ENCODE data around the gene JPH2.

JPH2 gene

GRCh38 chr20:44186674-44187053, 324 bp downstream of the JPH2 start:
- DNase-seq: no peak

- no peak for DNase-seq
Measured at GRCh38 chr20:44186201-44186600, 787 bp downstream of the JPH2 start.

GRCh38 chr20:44185574-44185973, 1.4 kb downstream of the JPH2 start:
- DNase-seq: no peak

GRCh38 chr20:44183282-44183681, 3.7 kb downstream of the JPH2 start:
- DNase-seq: no peak

- DNase-seq: no peak
Measured at GRCh38 chr20:44182863-44183262, 4.1 kb downstream of the JPH2 start.

GRCh38 chr20:44182135-44182765, 4.7 kb downstream of the JPH2 start:
- DNase-seq: no peak

- DNase-seq: no peak
Measured at GRCh38 chr20:44181611-44182010, 5.4 kb downstream of the JPH2 start.

- no peak for DNase-seq
Measured at GRCh38 chr20:44180814-44181213, 6.2 kb downstream of the JPH2 start.

GRCh38 chr20:44176833-44177534, 10.0 kb downstream of the JPH2 start:
- no peak for DNase-seq

- DNase-seq: no peak
Measured at GRCh38 chr20:44174996-44175765, 11.8 kb downstream of the JPH2 start.

- no peak for DNase-seq
Measured at GRCh38 chr20:44173846-44174245, 13.1 kb downstream of the JPH2 start.

GRCh38 chr20:44173116-44173515, 13.9 kb downstream of the JPH2 start:
- DNase-seq: no peak

GRCh38 chr20:44172572-44172950, 14.4 kb downstream of the JPH2 start:
- no peak for DNase-seq

- DNase-seq: no peak
Measured at GRCh38 chr20:44171775-44172571, 15.0 kb downstream of the JPH2 start.

GRCh38 chr20:44170816-44171410, 16.1 kb downstream of the JPH2 start:
- DNase-seq: no peak

- no peak for DNase-seq
Measured at GRCh38 chr20:44167736-44168135, 19.3 kb downstream of the JPH2 start.

GRCh38 chr20:44166477-44166876, 20.5 kb downstream of the JPH2 start:
- DNase-seq: no peak

GRCh38 chr20:44166008-44166407, 21.0 kb downstream of the JPH2 start:
- DNase-seq: no peak

- no peak for DNase-seq
Measured at GRCh38 chr20:44160133-44160532, 26.9 kb downstream of the JPH2 start.

- no peak for DNase-seq
Measured at GRCh38 chr20:44159711-44160110, 27.3 kb downstream of the JPH2 start.

GRCh38 chr20:44159125-44159524, 27.9 kb downstream of the JPH2 start:
- DNase-seq: no peak

- no peak for DNase-seq
Measured at GRCh38 chr20:44157061-44157460, 29.9 kb downstream of the JPH2 start.

GRCh38 chr20:44154521-44155001, 32.4 kb downstream of the JPH2 start:
- no peak for DNase-seq
